Sigmoid colon (tissue), 4 donors: ENCODE results near the gene CDC34.

Source experiments
- CTCF ChIP-seq, 4 experiments: fragments of 450-650 bp in 3 of 4; fragments of 200-600 bp in 1 of 4; IDR thresholded peaks; one replicate each; pipeline ENCODE4 v1.5.1; 2016 to 2019; ENCODE audit warnings: antibody characterized with exemption in 4 of 4, mild to moderate bottlenecking in 3 of 4, moderate library complexity in 2 of 4
- EP300 ChIP-seq, 4 donors: sonication (generic); formaldehyde crosslinking; IDR thresholded peaks; one replicate each; pipeline ENCODE4 v1.6.1; 2017; ENCODE audit warnings: antibody characterized with exemption in 4 of 4
- POLR2A ChIP-seq, 2 donors: fragments of 450-650 bp; IDR thresholded peaks; one replicate each; pipeline ENCODE4 v1.6.1; 2016; ENCODE audit warnings: antibody characterized with exemption in 2 of 2, mild to moderate bottlenecking in 2 of 2, moderate library complexity in 2 of 2
- POLR2AphosphoS5 ChIP-seq, 4 donors: sonication (generic); formaldehyde crosslinking; IDR thresholded peaks; one replicate each; pipeline ENCODE4 v1.6.1; 2017; ENCODE audit warnings: antibody characterized with exemption in 4 of 4

- TF ChIP-seq POLR2A (IDR thresholded peaks at IDR 0.05): no peak
- no peak for TF ChIP-seq CTCF (IDR thresholded peaks at IDR 0.05)
- TF ChIP-seq POLR2AphosphoS5 (IDR thresholded peaks at IDR 0.05): peak; percentile 5 to 81 (median 60)
- no peak for TF ChIP-seq EP300 (IDR thresholded peaks at IDR 0.05)
These were observed 379 bp upstream of the CDC34 start for GRCh38 chr19:531009-531752.
